Erythroblast (primary cell): ENCODE measurements around the gene UGT1A4.

Source experiments
- GATA1 ChIP-seq: IDR thresholded peaks from 2 replicates; pipeline ENCODE4 v1.6.1; 2011; ENCODE audit warnings: low read depth, mild to moderate bottlenecking, control low read depth, low read length, moderate library complexity
- POLR2A ChIP-seq: IDR thresholded peaks from 2 replicates; pipeline ENCODE4 v1.6.1; 2011; ENCODE audit warnings: mild to moderate bottlenecking, low read length

DNA sequence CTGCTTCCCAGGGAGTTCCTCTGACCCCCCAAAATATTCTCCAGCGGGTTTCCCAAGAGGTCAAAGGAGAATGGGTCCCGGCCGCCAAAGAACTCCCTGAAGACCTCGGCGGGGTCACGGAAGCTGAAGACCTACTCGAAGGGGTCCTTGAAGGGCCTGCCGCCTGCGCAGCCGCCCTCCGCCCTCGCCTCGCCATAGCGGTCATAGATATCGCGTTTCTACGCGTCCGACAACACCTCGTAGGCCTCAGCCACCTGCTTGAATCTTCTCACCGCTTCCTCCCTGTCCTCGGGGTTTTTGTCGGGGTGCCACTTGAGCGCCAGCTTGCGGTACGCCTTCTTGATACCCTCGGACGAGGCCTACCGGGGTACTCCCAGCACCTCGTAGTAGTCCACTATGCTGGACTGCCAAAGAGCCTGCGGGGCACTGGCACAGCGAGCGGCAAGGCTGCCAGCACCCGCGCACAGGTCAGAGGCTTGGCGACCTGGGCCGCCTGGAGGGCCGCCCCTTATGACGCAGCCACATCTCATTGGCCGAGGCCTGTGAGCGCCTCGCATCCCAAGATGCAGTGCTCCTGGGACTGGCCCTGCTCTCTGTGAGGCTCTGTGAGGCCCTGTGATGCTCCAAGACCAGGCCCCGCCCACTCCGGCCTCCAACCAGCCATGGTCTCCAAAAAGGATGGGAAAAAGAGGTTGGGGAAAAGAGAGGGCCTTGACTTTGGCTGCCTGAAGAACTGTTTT lies 36.5 kb downstream of the UGT1A4 start:
- TF ChIP-seq POLR2A (no peak), GATA1 (no peak)
